CD4-positive, alpha-beta T cell treated with Interferon alpha-2 for 1 hour (primary cell): ENCODE measurements around the gene CRBN.

Source experiments
- DNase-seq, 2 donors: peaks; one replicate each; pipeline ENCODE4 v3.0.0-alpha.2; 2020 to 2022

The CRBN gene

DNA sequence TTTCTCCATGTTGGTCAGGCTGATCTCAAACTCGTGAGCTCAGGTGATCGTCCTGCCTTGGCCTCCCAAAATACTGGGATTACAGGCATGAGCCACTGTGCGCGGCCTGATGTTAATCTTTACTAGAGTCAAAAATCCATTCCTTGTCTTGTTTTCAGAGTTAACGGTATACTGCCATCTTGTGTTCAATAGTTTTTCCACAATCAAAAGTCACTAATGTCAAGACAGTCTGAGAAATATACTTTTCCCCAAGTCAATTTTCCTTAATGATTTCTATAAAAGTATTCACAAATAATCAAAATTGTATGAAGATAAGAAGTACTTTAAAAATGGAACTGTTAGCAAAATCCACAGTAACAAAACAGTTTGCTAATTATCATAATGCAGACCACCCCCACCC, 8.5 kb downstream of the CRBN start:
- peak in 1 of 2 donors; percentile 69 for DNase-seq

DNA sequence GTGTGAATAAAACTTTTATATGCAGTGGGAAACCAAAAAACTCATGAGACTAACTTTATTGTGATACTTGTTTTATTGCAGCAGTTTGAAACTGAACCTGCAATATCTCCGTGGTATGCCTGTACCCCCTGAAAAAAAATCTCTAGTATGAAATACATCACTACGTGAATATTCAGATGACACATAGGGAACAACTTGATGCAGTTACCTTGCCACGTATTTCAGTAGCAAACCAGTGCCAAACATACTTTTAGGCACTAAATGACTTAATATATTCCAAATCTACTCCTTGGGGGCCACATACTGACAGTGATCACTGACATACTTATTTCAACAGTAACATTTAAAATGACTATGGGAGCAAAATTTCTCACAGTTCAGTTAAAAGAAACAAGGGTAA, 13.8 kb downstream of the CRBN start:
- no peak for DNase-seq

DNA sequence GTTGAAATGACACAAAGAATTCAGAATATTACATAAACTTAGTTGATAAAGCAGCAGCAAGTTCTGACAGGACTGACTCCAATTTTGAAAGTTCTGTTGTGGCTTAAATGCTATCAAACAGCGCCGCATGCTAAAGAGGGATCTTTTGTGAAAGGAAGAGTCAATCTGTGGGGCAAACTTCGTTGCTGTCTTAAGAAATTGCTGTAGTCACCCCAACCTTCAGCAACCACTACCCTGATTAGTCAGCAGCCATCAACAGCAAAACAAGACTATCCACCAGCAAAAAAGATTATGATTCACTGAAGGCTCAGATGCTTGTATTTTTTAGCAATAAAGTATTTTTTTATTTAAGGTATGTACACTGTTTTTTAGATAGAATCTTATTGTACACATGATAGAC, 14.2 kb downstream of the CRBN start:
- DNase-seq: no peak

DNA sequence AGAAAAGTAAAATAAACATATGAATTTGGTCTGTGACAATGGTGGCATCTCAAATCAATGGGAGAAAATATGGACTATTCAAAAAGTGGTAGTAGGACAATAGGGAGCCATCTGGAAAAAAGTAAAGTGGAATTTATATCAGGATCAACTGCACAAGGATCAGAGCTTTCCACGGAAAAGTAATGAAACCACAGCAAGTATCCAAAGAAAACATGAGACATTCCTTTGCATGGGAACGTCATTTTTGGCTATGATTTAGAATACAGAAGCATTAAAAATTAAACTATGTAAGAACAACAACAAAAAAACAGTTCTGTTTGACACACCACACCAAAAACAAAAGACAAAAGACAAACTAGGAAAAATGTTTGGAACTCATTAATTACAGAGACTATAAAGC, 18.7 kb downstream of the CRBN start:
- DNase-seq: no peak

DNA sequence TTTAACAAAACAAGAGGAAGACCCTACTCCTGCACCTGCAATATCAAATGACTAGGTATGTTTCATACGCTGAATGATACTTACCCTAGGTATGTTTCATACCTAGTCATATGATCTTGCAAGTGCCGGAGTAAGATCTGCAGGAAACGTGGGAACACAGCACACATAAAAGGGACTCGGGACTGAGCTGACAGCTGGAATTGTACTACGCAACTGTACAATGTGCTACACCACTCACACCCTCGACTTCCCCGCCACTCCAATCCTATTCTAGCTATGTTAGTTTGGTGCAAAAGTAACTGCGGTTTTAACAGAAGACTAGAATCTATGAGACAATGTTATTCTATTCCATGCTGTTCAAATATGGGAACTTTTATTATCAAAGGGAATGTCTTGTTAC, 22.0 kb downstream of the CRBN start:
- no peak for DNase-seq

DNA sequence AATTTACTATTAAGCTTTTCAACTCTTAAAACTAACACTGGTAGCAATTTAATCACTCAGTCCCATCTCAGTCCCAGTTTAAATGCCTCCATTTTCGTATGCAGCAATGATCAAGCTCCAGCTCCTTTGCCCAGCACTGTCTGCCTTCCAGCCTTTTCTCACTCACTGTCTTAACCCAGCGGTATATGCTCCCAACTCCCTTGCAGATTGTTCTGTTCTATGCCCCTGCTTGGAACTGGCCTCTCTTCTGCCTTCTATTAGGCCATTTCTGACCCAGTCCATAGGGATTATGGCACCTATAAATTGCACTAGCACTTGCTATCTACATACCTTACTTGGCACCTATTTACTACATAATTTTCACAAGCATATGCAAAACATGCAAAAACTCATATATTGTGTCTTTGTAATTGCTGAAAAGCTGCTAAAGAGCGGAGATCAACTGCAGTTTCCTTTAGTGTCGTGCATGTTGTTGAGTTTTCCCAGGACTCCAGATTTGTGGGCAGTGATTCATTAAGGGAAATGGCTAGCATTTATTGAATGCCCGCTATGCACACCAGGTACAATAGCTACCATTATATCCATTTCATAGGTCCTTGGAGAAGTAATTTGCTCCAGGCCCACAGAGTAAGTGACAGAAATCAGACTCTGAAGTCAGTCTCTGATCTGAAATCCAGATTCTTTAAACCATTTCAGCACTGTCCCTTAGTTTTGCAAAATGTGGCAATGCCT, 24.4 kb downstream of the CRBN start:
- no peak for DNase-seq

DNA sequence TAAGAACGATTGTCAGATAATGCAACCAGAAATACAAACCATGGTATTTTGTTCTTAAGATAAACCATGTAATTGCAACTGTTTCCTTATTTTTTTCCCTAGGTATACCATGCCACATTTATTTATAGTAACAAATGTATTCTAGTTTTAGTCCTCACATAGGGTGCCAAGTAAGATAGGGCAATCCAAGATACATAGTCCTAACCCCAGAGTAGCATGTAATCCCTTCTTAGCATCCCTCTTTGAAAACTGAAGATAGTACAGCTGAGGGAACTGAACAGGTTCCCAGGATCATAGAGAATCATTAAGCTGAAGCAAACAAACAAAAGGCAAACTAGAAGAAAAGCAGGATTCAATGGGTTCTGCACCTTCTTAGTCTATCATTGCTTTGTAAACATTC, 28.0 kb downstream of the CRBN start:
- DNase-seq: no peak

DNA sequence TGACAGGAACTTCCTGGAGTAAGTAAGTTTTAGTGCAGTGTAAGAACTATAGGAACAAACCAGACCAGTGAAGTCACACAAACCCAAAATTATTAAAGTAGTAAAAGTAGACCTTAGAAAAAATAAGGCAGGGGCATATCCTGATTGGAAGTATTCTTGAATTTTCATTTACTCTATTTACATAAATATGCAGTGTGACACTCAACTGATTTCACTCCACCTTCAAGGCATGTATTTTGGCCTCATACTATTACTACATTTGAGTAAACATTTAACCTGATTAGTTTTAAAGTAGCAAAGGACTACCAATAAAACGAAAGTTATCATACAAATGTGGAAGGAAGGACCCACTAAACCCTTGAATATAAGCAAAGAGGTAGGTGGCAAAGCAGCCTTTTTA, 29.9 kb downstream of the CRBN start:
- no peak for DNase-seq

DNA sequence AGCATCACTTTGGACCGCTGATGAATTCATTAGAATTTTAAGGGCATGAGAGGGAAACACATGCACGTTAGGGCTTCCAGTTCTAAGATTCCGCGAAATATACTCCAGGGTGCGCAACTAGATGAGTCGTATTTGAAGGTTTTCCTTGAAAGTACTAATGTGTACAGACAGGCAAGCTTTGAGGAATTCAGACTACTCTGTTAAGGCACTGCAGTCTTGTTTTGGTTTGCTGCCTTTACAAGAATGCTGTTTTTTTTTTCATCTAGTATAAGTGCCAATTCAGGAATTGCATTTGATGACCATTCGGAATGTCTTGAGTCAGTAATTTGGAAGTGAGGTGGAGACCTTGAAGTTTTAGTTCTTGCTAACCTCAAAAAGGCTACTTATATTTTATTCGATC, 33.7 kb downstream of the CRBN start:
- DNase-seq: no peak

DNA sequence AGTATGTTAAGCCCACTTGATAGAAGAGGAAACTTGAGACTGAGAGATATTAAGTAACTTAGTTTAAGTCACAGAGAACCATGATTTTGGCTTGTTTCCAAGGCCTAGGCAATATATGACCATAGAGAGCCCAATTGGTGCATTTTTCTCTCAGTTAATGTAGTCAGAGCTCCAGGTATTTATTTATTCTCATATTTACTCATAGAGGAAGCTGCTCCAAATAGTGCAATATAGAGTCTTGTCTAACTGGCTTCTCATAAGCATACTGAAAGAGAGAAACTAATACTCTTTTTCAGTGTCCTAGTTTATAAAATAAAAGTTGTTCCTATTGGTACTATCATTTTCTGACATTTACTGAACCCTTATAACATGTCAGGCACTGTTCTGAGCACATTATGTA, 37.6 kb downstream of the CRBN start:
- DNase-seq: no peak

DNA sequence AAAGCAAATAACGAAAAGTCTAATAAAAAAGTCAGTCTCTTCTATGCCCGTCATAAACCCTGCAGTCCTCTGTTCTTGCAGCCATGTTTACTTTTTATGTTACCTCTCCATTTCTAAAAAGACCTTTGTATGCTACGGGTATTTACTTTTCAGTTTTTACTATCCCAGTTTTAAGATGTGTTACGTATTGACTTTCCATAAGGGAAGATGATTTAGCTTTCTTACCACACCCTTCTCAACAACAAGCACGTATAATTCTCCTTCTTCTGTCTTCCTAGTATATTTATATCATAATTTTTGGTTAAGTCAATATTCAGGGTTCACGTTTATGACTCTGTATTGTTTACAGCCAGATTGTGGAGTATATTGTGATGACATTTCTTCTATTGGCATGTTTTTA, 42.0 kb downstream of the CRBN start:
- no peak for DNase-seq

DNA sequence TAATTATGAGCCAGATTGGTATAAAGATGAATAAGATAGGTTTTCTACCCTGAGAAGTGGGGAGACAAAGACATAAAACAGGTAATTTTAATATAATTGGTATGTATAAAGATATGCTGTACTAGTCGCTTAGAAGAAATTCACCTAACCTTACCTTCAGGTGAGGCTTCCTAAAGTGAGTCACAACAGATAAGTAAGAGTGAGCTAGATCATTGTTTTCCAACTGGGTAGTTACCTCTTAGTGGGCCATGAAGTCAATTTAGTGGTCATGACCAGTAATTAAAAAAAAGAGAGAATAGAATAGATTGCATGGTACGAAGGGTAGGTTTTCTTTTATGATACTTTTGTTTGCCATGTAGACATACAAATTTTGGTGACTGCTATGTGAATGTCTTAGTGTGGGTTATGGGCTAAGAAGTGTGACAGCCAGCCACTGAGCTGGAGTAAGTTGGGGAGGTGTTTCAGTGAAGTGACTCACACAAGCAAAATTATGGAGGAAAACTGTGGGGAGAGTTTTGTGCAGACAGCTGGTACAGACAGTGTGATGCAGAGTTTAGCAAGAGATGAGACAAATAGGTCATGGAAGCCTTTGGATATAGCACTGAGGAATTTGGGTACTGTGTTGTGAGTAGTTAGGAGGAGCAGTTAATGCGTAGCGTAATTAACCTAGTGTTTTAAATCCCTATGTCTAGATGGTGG, 44.6 kb downstream of the CRBN start:
- DNase-seq: no peak

DNA sequence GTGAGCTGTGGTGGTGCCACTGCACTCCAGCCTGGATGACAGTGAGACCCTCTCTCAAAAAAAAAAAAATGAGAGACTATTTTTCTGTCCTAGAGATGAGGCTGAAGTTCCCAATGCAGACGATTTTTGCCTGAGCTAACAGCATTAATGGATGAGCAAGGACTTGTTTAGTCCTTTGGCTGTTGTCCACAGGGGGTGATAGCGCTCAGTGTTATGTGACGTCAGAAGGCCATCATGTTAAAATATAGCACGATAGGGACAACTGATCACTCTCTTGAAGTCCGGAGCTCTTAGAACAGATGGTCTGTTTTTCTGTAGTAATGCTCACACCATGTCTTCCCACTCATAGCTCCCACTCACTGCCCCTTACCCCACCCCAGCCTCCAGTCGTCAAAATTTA, 46.0 kb downstream of the CRBN start:
- DNase-seq: no peak

DNA sequence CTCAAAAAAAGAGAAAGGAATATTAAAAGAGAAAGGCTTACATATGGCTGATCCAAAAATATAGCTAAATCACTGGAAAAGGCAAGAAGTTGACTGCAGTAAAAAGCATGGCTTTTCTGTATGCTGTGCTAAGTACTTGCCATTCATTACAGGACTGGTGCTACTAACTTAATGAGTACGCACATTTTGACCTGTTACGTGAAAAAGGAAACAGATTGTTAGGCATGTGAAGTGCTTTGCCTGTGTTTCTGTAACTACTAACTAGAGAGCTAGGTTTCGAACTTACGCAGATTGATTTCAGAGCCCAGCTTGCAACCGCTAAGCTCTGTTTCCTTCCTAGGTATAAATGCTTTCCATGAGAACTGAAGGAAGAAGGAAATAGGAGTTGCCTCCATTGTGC, 49.9 kb downstream of the CRBN start:
- no peak for DNase-seq

DNA sequence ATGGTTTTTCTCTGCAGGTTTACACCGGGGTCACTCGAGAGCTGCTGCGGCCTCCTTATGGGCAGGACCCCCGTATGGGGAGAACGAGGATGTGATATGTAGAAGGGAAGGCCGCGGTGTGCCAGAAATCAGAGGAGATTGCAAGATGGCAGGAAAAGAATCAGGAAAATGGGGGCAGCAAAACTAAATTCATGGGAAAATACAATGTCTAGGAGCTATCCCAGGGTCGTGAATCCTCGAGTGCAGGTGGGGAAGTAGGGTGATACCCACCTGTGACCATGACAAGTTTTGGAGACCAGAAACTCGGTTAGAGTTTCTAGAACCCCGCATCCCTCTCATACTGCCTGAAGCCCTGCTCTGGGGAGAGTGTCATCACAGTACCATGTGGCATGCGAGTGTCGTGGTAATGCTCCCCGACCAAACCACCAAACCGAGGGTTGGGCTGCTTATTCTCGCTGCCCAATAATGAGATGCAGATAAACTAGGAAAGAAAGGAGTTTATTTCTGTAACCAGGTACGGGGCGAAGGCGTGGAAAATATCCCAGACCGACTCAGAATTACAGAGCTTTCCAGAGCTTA, 52.0 kb downstream of the CRBN start:
- DNase-seq: peak; percentile 19 to 54

DNA sequence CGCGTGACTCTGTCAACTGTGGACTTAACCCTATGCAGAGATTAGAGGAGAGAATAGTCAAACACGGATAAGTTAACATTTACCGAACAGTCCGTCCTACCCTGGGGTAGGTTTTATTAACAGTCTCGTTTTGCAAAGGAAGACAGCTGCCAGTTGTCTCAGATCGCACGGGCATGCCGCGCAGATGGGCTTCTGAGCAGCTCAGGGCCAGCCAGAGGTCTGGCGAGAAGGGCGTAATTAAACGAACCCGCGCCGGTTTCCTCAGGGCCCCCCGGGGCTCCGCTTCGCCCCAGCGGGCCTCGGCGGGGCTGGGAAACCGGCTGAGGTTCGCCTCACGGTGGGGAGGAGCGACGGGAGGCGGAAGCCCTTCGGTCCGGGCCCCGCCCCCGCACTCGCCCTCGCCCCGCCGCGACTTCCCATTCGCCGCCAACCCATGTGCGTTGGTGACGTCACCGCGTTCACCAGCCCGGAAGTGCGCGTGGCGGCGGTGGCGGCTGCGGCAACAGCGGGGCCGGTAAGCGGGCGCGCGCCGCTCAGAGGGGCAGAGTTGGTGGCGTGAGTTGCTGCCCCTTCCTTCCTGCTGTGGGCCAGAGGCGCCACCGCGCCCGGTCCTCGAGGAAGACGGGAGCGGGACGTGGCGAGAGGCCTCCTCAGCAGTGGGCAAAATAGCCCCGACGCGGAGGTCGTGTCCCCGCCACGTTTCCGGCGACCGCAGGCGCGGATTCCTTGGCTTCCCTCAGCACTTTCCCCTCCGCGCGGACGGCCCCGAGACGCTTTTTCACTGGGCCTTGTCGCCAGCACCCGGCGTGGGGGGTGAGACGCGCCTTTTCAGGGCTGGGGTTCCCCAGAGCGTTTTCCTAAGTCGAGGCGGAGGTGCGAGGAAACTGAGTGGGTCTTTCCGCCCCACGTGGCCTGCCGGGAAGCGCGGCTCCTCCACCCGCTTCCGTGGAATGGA, 52.7 kb downstream of the CRBN start, which contains the start of gene TRNT1:
Gene TRNT1, plus strand, starts transcription at position 464 of the 955 bp plus-strand sequence. CDS start 2,101 bp downstream, outside the sequence.
- DNase-seq: peak; percentile 95 to 96

DNA sequence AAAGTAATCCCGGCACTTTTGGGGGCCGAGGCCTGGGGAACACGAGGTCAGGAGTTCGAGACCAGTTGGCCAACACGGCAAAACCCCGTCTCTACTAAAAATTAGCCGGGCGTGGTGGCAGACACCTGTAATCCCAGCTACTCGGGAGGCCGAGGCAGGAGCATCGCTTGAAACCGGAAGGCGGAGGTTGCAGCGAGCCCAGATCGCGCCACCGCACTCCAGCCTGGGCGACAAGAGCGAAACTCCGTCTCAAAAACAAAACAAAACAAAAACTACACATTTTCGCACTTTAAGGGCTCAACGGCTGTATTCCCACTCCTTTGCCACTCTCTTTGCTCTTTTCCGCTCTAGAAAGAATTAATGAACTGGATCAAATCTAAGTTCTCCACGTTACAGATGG, 53.5 kb downstream of the CRBN start:
- no peak for DNase-seq

DNA sequence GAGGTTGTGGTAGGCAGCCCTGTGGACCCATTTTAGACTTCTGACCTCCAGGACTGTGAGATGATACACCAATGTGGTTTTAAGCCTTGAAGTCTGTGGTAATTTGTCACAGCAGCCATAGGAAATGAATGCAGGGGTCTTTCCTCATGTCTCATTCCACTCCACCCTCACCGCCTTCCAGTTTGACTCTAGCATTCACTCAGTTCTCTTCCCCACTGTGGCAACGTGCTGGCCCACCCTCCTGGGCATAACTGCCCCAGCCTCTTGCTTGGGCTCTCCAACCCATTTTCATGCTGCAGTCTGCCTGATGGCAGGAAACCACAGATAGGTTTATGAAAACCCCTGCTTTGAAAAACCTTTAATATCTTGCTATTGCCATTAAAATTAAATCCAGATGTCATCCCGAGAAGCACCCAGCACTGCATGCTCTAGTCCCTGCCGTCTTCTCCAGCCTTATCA, 60.1 kb downstream of the CRBN start:
- DNase-seq: no peak

DNA sequence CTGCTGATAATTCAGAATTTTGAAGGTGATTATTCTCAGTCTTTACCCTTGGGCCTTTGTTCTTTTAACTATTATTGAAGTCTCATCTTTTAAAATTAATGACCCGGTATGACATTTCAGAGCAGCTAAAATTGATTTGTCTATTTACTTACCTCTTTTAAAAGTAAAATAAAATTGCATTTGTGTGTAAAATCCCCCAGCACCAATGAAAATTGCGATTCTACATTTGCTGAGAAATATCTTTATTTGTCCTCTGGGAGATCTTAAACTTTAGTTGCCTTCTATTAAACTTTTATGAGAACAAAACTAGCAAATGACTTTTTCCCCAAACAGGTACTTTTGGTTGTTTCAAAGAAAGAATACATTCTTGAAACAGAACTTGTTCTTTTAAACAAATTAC, 61.8 kb downstream of the CRBN start:
- no peak for DNase-seq

DNA sequence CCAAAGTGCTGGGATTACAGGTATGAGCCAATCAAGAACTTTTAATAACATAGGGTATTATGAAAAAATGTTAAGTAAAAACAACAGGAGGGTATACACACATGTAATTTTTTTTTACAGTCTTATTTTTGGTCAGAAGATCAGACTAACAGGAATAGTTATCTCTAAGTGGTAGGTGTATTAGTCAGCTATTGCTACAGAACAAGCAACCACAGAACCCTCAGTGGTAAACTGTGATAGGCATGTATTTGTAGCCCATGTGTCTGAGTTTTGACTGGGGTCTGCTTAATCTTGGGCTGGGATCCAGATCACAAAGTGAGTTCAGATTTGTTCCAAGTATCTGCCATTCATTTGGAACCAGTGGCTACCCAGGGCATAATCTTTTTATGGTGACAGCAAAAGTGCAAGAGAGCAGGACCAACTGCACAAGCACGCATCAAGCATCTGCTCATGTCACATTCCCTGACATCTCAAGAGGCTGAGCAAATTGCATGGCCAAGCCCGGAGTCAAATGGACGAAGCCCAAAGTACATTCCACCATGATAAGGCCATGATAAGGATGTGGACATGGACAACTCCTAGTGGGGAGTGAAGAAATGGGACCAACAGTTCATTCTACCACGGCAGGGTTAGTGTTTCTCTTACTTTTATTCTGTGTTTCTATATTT, 66.3 kb downstream of the CRBN start:
- no peak for DNase-seq

DNA sequence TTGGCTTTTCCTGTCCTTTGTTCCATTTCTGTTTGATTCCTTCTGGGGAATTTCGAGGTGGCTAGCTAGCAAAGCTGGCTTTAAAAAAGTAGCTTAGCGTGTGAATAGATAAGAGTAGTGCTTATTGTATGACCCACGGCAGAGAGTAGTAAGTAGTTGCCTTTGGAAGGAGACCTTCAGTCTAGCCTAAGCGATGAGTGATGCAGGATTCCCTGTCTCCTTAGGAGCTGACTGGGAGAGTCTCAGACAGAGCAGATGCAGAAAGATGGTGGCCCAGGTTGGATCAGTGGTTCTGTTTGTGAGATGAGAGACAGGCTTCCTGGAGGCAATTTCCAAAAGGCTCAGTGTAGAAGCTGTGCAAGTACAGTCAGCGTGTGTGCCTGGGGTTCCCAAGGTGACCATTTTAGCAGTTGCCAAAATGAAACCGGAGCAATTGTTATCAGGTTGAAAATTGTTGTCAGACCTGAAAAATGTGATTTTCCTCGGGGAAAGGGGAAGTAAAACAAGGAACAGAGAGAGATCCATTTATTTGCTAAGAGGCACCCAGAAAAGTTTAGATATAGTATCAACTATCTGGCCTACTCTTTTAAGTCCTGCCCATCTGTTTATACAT, 68.6 kb downstream of the CRBN start:
- no peak for DNase-seq

DNA sequence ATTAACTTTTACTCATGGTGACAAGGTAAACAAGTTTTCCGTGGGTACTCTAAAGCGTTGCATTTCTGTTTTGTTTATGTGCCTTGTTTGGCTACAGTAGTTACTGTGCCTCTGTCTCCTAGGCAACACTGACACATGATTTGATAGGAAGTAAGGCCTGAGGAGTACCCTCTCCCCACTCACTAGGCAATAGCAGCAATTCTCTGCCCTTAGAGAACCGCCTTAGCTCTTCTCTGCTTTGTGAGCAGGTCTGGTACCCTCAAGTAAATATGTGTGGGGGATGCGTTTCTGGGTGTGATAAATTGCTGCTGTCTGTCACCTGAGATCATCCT, 69.2 kb downstream of the CRBN start, which contains the start of gene IL5RA:
Gene IL5RA, minus strand, starts transcription at position 76 of the 332 bp plus-strand sequence. CDS start 5,390 bp downstream, outside the sequence.
- peak; percentile 39 to 72 for DNase-seq
